GM12878 (cell line): ENCODE measurements around the gene VCP. TPM values are rescaled to one million over a fixed set of nuclear protein-coding genes. Genes with fewer than 3 reads are reported as not detected.

Source experiments
- ATAC-seq: fragments of 200-7000 bp; cut with Tn5 transposase; 3 replicates; pipeline ENCODE4 v1.9.1; 2020; ENCODE audit warnings: mild to moderate bottlenecking, moderate library complexity
- BruUV-seq: library from RNA; stranded (reverse); fragments of 400-500 nt; replicated peaks from 2 replicates; lab custom pipeline; 2021; lab: Mats Ljungman, UMichigan
- CTCF ChIA-PET: fragments of 300-600 bp; sonication (Branson Sonifier 250); formaldehyde crosslinking; extraction: SDS; loops from one replicate; lab custom pipeline; 2021; ENCODE audit warnings: inconsistent platforms; lab: Yijun Ruan, JAX
- POLR2A ChIA-PET: fragments of 350-600 bp; formaldehyde crosslinking; extraction: SDS; loops from one replicate; lab custom pipeline; 2021; ENCODE audit warnings: inconsistent platforms; lab: Charles Lee
- RAD21 ChIA-PET: fragments of 300-600 bp; sonication (Branson Sonifier 250); formaldehyde crosslinking; loops from one replicate; lab custom pipeline; 2023; ENCODE audit warnings: antibody characterized with exemption; ENCODE audit not compliant: unreplicated experiment; lab: Charles Lee
- SMC1A ChIA-PET: fragments of 300-600 bp; sonication (Branson Sonifier 250); formaldehyde crosslinking; loops from one replicate; lab custom pipeline; 2023; ENCODE audit not compliant: unreplicated experiment, uncharacterized antibody; lab: Charles Lee
- DNase-seq: peaks from one replicate; pipeline ENCODE4 v3.0.0-alpha.2; 2011; ENCODE audit warnings: low read depth, low spot score
- FAIRE-seq: peaks from 3 replicates; lab custom pipeline; 2011; peaks lifted over from hg19 to GRCh38; lab: Jason Lieb, UNC
- H2AFZ ChIP-seq: 2 replicates; pipeline ENCODE4 v1.6.0; 2011; ENCODE audit warnings: low read depth, low read length, control low read depth; ENCODE audit not compliant: control insufficient read depth
- H3K27ac ChIP-seq: 2 replicates; pipeline ENCODE4 v1.5.1; 2011; ENCODE audit warnings: control low read depth; ENCODE audit not compliant: control insufficient read depth, insufficient read depth
- H3K27me3 ChIP-seq, 2 experiments: replicated peaks in 1 of 2; 2 replicates each; pipeline versions ENCODE4 v1.6.0 to v1.6.1; 2011; ENCODE audit warnings: low read length in 1 of 2; ENCODE audit not compliant: control insufficient read depth in 2 of 2, insufficient read depth in 2 of 2
- H3K36me3 ChIP-seq, 2 experiments: 2 replicates each; pipeline ENCODE4 v1.5.1; 2011; ENCODE audit warnings: low read length in 1 of 2; ENCODE audit not compliant: control insufficient read depth in 2 of 2, insufficient read depth in 2 of 2
- H3K4me1 ChIP-seq: 2 replicates; pipeline ENCODE4 v1.6.1; 2011; ENCODE audit warnings: mild to moderate bottlenecking, low read length, moderate library complexity, mixed read lengths; ENCODE audit not compliant: control insufficient read depth, insufficient read depth
- H3K4me2 ChIP-seq: 2 replicates; pipeline ENCODE4 v1.6.0; 2011; ENCODE audit warnings: control low read depth; ENCODE audit not compliant: control insufficient read depth, insufficient read depth
- H3K4me3 ChIP-seq: fragments of 200-600 bp; sonication (generic); 2 replicates; pipeline ENCODE4 v1.5.1; 2016
- H3K79me2 ChIP-seq: 2 replicates; pipeline ENCODE4 v1.6.0; 2011; ENCODE audit warnings: low read length; ENCODE audit not compliant: control insufficient read depth, insufficient read depth
- H3K9ac ChIP-seq: 2 replicates; pipeline ENCODE4 v1.8.0; 2011; ENCODE audit warnings: low read length, control low read depth, mixed read lengths; ENCODE audit not compliant: control insufficient read depth, insufficient read depth
- H3K9me3 ChIP-seq: replicated peaks from 3 replicates; pipeline ENCODE4 v1.5.1; 2011; ENCODE audit warnings: mild to moderate bottlenecking, low read length; ENCODE audit not compliant: control insufficient read depth, insufficient read depth
- H4K20me1 ChIP-seq: 2 replicates; pipeline ENCODE4 v1.6.0; 2011; ENCODE audit not compliant: control insufficient read depth, insufficient read depth
- CHD2 ChIP-seq: IDR thresholded peaks from 2 replicates; pipeline ENCODE4 v1.6.1; 2011; ENCODE audit warnings: low read depth, low read length, improper control_type of control experiment, borderline replicate concordance
- HDAC6 ChIP-seq: fragments of 200-600 bp; sonication (generic); IDR thresholded peaks from one replicate; pipeline ENCODE4 v1.8.0; 2017; ENCODE audit warnings: antibody characterized with exemption; ENCODE audit not compliant: unreplicated experiment
- NR2F1 ChIP-seq: fragments of 450-650 bp; conservative IDR thresholded peaks from 2 replicates; pipeline ENCODE4 v1.6.1; 2017; ENCODE audit warnings: mild to moderate bottlenecking
- POLR2A ChIP-seq: IDR thresholded peaks from 2 replicates; pipeline ENCODE4 v1.6.1; 2011; ENCODE audit warnings: low read depth, mild to moderate bottlenecking, low read length
- RAD51 ChIP-seq: fragments of 450-650 bp; IDR thresholded peaks from 2 replicates; pipeline ENCODE4 v1.6.1; 2016; ENCODE audit warnings: moderate library complexity, mild to moderate bottlenecking, inconsistent platforms
- SIN3A ChIP-seq: IDR thresholded peaks from 2 replicates; pipeline ENCODE4 v1.6.1; 2012; ENCODE audit warnings: low read depth, low read length, improper control_type of control experiment
- SMARCA5 ChIP-seq: fragments of 450-650 bp; IDR thresholded peaks from 2 replicates; pipeline ENCODE4 v1.6.1; 2017; ENCODE audit warnings: mild to moderate bottlenecking
- TCF12 ChIP-seq: IDR thresholded peaks from 2 replicates; pipeline ENCODE4 v1.6.1; 2011; ENCODE audit warnings: low read depth, mild to moderate bottlenecking, low read length
- ZNF217 ChIP-seq: fragments of 450-650 bp; IDR thresholded peaks from 2 replicates; pipeline ENCODE4 v1.6.1; 2017; ENCODE audit warnings: antibody characterized with exemption, mild to moderate bottlenecking
- ZNF274 ChIP-seq: IDR thresholded peaks from one replicate; pipeline ENCODE4 v1.8.0; 2011; ENCODE audit not compliant: insufficient read length, insufficient read depth
- WGBS: methylation state at CpG from one replicate; pipeline ENCODE4 v1.1.6; 2016; ENCODE audit warnings: low lambda C conversion rate; ENCODE audit not compliant: insufficient replicate concordance, insufficient coverage; ENCODE audit errors: missing lambda C conversion rate; 5-methylcytosine and 5-hydroxymethylcytosine counted together
- in situ Hi-C: fragments of 300-500 bp; cut with MboI; formaldehyde crosslinking; loops from 9 replicates; pipeline ENCODE4 v1.14.3; 2018; ENCODE audit warnings: mixed read lengths
- intact Hi-C: fragments of 100-400 bp; cut with micrococcal nuclease; formaldehyde crosslinking; loops from one replicate; pipeline ENCODE4 v1.14.2; 2022; ENCODE audit not compliant: unreplicated experiment
- polyA plus RNA-seq, 11 experiments: library from polyadenylated mRNA; depleted of rRNA in 4 of 11; unstranded in 6 of 11; stranded (reverse) in 5 of 11; fragments of >200 nt; fragmentation: Nextera tagmentation in 4 of 11; fragmentation: Illumina TruSeq in 1 of 11; extraction: Ambion mirVana in 4 of 11; extraction: Trizol in 1 of 11; gene quantifications; 1 replicate in 1 of 11; 2 replicates in 10 of 11; pipeline versions ENCODE4 v1.2.1 to v1.2.3, GENCODE V29; 2011 to 2016; ENCODE audit warnings: inconsistent platforms in 2 of 11, missing spikeins in 2 of 11, low read depth in 1 of 11
- total RNA-seq, 4 experiments: library from RNA; depleted of rRNA in 3 of 4; stranded (reverse); fragments of >200 nt in 3 of 4; fragmentation: Illumina TruSeq in 1 of 4; extraction: Trizol in 1 of 4; gene quantifications; 2 replicates each; pipeline versions ENCODE4 v1.2.1 to v1.2.3, GENCODE V29; 2013 to 2021
- TF ChIP-seq, protein P1 (sequence below): fragments of 450-650 bp; IDR thresholded peaks from 2 replicates; pipeline ENCODE4 v1.6.1; 2017; ENCODE audit warnings: borderline replicate concordance
- TF ChIP-seq, protein P2 (sequence below): fragments of 450-650 bp; IDR thresholded peaks from 2 replicates; pipeline ENCODE4 v1.6.1; 2014; ENCODE audit warnings: mild to moderate bottlenecking
- TF ChIP-seq, protein P3 (sequence below): fragments of 450-650 bp; IDR thresholded peaks from 2 replicates; pipeline ENCODE4 v1.6.1; 2016; ENCODE audit warnings: mild to moderate bottlenecking, moderate library complexity, borderline replicate concordance
- TF ChIP-seq, protein P4 (sequence below), 3 experiments: IDR thresholded peaks in 2 of 3; conservative IDR thresholded peaks in 1 of 3; 2 replicates each; pipeline ENCODE4 v1.5.1; 2011; ENCODE audit warnings: low read depth in 3 of 3, low read length in 3 of 3, mild to moderate bottlenecking in 3 of 3, control low read depth in 2 of 3, moderate library complexity in 2 of 3, inconsistent platforms in 1 of 3, mixed read lengths in 1 of 3; ENCODE audit not compliant: control insufficient read depth in 2 of 3, insufficient read depth in 1 of 3; ENCODE audit errors: extremely low read depth in 1 of 3
- TF ChIP-seq, protein P5 (sequence below): IDR thresholded peaks from 2 replicates; pipeline ENCODE4 v1.6.1; 2011; ENCODE audit warnings: mild to moderate bottlenecking, low read depth, low read length, moderate library complexity; ENCODE audit not compliant: insufficient replicate concordance

The VCP gene
- total and polyA plus RNA-seq, 10 of the 15 experiments (the other 5 are each of a cell fraction or from before 2014, with no cell fraction given) = 7.4 to 327 (median 244) TPM

DNA sequence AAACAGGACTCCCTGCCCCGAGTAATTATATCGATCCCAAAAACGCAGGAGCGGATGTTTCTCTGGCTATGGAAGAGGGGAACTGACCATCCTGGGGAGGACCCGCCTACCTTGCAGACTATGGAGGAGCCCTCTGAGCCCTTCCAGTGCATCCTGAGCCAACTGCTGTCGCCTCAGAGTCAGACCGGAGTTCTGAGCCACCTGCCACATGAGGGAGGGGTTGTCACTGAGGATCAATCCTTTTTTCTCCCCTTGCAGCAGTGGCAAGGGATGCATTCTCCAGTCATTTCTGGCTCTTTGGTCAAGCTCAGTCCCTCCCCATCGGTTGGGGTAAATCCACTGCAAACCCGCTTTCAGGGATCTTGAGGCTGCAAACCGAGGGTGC, 6.6 kb upstream of the VCP start:
- WGBS = 2% methylated on average over 10 of the region's 10 CpGs

More for the DNA sequence above, 6.6 kb upstream of the VCP start:
- Histone ChIP-seq H4K20me1 (no peaks in the 10 kb centered on the region), H3K4me2 (peak overlapping the region; percentile 97), H3K4me1 (peaks cover 6% of the 10 kb centered on the region; the same call in 1 of the 2 replicates), H3K36me3 (peaks cover 0 to 7% of the 10 kb centered on the region in 2 experiments; a peak in 3 of 4 replicates), H3K4me3 (peak overlapping the region; percentile 90), H3K9ac (peak overlapping the region; percentile 95), H3K9me3 (no peaks in the 10 kb centered on the region), H3K27ac (peak overlapping the region; percentile 88), H3K27me3 (no peaks in the 10 kb centered on the region), H2AFZ (peak overlapping the region; percentile 89), H3K79me2 (peaks cover 19% of the 10 kb centered on the region)
- DNase-seq (no peak), ATAC-seq (peak; percentile 10), FAIRE-seq (no peak)
- BruUV-seq = TSS peak; percentile 55
- intact Hi-C loops (loop anchor here (2.0 to 10.0 kb wide), 2 partner anchors 24 to 646 kb away; partner anchors contain the start of gene STOML2), in situ Hi-C loops (no loop called here)
- ChIA-PET CTCF (interaction anchor here (0.9 to 5.0 kb wide), 6 partner anchors 7 to 88 kb away, joined by 3 to 44 read pairs (median 3); partner anchors contain the start of gene PIGO), SMC1A (interaction anchor here (1.0 to 3.4 kb wide), 5 partner anchors 7 to 35 kb away, joined by 3 to 19 read pairs (median 3); partner anchors contain the start of gene VCP), RAD21 (interaction anchor here (1.1 to 2.0 kb wide), 3 partner anchors 36 to 655 kb away, joined by 4 to 8 read pairs (median 8); partner anchors contain the start of gene ATOSB), POLR2A (interaction anchor here (1.2 to 3.8 kb wide), 7 partner anchors 7 to 35 kb away, joined by 4 to 35 read pairs (median 9); partner anchors contain the start of genes PIGO, STOML2 and VCP)
- TF ChIP-seq SIN3A = no peak
- TF ChIP-seq, protein P1, sequence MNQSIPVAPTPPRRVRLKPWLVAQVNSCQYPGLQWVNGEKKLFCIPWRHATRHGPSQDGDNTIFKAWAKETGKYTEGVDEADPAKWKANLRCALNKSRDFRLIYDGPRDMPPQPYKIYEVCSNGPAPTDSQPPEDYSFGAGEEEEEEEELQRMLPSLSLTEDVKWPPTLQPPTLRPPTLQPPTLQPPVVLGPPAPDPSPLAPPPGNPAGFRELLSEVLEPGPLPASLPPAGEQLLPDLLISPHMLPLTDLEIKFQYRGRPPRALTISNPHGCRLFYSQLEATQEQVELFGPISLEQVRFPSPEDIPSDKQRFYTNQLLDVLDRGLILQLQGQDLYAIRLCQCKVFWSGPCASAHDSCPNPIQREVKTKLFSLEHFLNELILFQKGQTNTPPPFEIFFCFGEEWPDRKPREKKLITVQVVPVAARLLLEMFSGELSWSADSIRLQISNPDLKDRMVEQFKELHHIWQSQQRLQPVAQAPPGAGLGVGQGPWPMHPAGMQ = no peak
- no peak for TF ChIP-seq RAD51
- no peak for TF ChIP-seq TCF12
- TF ChIP-seq, protein P2, sequence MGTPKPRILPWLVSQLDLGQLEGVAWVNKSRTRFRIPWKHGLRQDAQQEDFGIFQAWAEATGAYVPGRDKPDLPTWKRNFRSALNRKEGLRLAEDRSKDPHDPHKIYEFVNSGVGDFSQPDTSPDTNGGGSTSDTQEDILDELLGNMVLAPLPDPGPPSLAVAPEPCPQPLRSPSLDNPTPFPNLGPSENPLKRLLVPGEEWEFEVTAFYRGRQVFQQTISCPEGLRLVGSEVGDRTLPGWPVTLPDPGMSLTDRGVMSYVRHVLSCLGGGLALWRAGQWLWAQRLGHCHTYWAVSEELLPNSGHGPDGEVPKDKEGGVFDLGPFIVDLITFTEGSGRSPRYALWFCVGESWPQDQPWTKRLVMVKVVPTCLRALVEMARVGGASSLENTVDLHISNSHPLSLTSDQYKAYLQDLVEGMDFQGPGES = no peak
- TF ChIP-seq, protein P3, sequence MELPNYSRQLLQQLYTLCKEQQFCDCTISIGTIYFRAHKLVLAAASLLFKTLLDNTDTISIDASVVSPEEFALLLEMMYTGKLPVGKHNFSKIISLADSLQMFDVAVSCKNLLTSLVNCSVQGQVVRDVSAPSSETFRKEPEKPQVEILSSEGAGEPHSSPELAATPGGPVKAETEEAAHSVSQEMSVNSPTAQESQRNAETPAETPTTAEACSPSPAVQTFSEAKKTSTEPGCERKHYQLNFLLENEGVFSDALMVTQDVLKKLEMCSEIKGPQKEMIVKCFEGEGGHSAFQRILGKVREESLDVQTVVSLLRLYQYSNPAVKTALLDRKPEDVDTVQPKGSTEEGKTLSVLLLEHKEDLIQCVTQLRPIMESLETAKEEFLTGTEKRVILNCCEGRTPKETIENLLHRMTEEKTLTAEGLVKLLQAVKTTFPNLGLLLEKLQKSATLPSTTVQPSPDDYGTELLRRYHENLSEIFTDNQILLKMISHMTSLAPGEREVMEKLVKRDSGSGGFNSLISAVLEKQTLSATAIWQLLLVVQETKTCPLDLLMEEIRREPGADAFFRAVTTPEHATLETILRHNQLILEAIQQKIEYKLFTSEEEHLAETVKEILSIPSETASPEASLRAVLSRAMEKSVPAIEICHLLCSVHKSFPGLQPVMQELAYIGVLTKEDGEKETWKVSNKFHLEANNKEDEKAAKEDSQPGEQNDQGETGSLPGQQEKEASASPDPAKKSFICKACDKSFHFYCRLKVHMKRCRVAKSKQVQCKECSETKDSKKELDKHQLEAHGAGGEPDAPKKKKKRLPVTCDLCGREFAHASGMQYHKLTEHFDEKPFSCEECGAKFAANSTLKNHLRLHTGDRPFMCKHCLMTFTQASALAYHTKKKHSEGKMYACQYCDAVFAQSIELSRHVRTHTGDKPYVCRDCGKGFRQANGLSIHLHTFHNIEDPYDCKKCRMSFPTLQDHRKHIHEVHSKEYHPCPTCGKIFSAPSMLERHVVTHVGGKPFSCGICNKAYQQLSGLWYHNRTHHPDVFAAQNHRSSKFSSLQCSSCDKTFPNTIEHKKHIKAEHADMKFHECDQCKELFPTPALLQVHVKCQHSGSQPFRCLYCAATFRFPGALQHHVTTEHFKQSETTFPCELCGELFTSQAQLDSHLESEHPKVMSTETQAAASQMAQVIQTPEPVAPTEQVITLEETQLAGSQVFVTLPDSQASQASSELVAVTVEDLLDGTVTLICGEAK = no peak
- no peak for TF ChIP-seq ZNF217
- no peak for TF ChIP-seq CHD2
- no peak for TF ChIP-seq SMARCA5
- TF ChIP-seq, protein P4, sequence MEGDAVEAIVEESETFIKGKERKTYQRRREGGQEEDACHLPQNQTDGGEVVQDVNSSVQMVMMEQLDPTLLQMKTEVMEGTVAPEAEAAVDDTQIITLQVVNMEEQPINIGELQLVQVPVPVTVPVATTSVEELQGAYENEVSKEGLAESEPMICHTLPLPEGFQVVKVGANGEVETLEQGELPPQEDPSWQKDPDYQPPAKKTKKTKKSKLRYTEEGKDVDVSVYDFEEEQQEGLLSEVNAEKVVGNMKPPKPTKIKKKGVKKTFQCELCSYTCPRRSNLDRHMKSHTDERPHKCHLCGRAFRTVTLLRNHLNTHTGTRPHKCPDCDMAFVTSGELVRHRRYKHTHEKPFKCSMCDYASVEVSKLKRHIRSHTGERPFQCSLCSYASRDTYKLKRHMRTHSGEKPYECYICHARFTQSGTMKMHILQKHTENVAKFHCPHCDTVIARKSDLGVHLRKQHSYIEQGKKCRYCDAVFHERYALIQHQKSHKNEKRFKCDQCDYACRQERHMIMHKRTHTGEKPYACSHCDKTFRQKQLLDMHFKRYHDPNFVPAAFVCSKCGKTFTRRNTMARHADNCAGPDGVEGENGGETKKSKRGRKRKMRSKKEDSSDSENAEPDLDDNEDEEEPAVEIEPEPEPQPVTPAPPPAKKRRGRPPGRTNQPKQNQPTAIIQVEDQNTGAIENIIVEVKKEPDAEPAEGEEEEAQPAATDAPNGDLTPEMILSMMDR (IDR thresholded peaks at IDR 0.05 in 2 of 3, conservative IDR thresholded peaks at IDR 0.05 in 1 of 3; ENCODE audit: control insufficient read depth in 2 of 3, extremely low read depth in 1 of 3, insufficient read depth in 1 of 3, low read depth in 3 of 3, low read length in 3 of 3) = no peak
- no peak for TF ChIP-seq ZNF274
- no peak for TF ChIP-seq POLR2A
- TF ChIP-seq, protein P5, sequence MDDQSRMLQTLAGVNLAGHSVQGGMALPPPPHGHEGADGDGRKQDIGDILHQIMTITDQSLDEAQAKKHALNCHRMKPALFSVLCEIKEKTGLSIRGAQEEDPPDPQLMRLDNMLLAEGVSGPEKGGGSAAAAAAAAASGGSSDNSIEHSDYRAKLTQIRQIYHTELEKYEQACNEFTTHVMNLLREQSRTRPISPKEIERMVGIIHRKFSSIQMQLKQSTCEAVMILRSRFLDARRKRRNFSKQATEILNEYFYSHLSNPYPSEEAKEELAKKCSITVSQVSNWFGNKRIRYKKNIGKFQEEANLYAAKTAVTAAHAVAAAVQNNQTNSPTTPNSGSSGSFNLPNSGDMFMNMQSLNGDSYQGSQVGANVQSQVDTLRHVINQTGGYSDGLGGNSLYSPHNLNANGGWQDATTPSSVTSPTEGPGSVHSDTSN = no peak
- TF ChIP-seq NR2F1 = no peak
- TF ChIP-seq HDAC6 = no peak
